Activated T-helper 1 cell treated with Interleukin-2 at 50 U/mL for 16 hours (primary cell): ENCODE measurements around the gene EVC.
"Not testable (repeated sequence)": the region's sequence is repeated elsewhere in the genome, so short reads cannot be mapped to it uniquely, and the experiment has no call there.

Experiments
- DNase-seq: peaks from one replicate; pipeline ENCODE4 v3.0.0-alpha.2; 2020; ENCODE audit warnings: low read depth

Gene EVC

GRCh38 chr4:5708449-5709206 lies 2.4 kb upstream of the EVC start, which contains the start of gene EVC2:
Gene EVC2, minus strand, starts transcription at chr4:5708559. Its CDS starts 46 bp downstream, at chr4:5708513.
- DNase-seq, result peak; percentile 5

DNA sequence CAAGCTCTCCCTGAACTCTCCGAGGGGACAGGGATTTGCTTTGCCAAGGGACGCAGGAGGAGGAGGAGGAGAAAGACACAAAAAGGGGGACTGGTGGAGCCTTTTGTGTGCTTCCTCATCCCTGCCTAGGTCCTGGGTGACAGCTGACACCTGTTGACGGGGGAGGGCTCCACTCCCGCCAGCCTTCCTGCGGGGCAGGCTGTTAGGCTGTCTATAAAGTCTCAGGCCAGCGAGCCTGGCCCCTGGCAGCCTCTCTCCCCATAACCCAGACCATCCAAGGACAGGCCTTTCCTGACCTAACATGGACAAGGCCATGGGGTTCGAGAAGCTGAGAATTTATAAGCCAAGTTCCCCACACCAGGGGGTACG lies 1.8 kb upstream of the EVC start:
- no peak for DNase-seq

DNA sequence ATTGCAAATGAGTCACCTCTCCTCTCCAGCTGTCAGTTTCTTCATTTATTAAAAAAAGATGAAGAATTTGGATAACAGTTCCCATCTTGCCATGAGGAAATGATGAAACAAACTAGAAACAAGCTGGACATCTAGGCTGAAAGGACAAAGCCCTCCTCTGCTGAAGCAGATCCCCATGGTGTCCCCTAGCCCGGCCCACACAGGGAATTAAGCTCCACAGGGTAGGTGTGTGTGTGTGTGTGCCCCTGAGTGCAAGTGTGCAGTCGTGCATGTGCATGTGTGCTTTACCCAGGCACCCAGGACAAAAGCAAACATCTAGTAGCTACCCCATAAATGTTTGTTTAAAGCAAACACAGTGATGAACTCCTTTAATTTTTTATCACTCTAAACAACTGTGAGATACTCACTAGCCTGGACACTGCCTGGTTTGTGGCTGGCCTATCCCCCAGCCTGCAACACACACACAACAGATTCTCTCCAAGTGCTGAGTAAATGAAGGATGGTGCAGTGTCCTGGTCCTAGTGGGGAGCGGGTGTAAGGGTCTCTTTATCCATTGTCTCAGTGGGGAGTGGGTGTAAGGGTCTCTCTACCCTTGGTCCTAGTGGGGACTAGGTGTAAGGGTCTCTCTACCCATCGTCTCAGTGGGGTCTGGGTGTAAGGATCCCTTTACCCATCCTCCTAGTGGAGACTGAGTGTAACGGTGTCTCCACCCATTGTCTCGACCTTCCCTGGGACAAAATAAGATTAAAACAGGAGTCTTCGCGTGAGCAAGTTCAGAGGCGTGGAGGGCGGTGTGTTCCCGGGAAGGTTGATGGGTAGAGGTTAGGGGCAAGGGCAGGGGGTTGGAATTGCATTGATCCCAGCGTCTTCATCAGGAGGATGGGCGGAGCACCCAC lies 688 bp upstream of the EVC start:
- no peak for DNase-seq

- no peak for DNase-seq
Observed at GRCh38 chr4:5711479-5712184, 631 bp downstream of the EVC start.

GRCh38 chr4:5712517-5712916 lies 1.5 kb downstream of the EVC start:
- no peak for DNase-seq

DNA sequence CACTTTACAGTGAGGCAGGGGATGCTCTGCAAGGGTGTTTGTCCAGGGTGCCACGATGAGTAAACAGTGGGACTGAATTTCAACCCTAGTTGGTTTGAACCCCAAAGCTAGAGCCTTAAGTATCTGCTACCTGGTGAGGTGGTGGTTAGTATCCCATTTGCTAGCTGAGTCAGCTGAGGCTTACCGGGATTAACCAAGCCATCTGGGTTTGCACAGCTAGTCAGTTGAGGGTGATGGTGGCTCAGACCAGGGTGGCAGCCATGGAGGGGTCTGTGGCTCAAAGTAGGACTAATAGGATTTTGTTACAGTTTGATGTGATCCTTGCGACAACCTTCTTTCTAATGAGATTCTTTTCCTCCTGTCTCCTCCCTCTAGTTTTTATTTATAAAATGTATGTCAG lies 1.9 kb downstream of the EVC start:
- no peak for DNase-seq

DNA sequence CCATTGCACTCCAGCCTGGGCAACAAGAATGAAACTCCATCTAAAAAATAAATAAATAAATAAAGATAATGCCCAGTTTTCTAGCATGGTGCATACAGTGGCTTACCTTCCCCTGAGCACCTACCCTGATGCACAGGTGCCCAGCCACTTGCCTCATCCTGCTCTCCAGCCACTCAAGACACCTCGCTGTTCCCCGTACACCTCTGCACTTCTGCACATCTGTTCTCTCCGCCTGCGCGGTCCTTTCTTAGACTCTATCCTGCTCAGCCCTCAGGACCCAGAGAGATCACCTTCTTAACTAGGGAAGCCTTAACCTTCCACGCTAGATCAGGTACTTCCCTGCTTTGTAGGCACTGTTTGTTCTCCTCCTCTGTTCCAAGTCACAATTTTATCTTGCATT lies 2.9 kb downstream of the EVC start:
- DNase-seq, result no peak

- no peak for DNase-seq
Observed at GRCh38 chr4:5715357-5715756, 4.4 kb downstream of the EVC start.

- DNase-seq, result no peak
Observed at GRCh38 chr4:5716391-5716790, 5.4 kb downstream of the EVC start.

DNA sequence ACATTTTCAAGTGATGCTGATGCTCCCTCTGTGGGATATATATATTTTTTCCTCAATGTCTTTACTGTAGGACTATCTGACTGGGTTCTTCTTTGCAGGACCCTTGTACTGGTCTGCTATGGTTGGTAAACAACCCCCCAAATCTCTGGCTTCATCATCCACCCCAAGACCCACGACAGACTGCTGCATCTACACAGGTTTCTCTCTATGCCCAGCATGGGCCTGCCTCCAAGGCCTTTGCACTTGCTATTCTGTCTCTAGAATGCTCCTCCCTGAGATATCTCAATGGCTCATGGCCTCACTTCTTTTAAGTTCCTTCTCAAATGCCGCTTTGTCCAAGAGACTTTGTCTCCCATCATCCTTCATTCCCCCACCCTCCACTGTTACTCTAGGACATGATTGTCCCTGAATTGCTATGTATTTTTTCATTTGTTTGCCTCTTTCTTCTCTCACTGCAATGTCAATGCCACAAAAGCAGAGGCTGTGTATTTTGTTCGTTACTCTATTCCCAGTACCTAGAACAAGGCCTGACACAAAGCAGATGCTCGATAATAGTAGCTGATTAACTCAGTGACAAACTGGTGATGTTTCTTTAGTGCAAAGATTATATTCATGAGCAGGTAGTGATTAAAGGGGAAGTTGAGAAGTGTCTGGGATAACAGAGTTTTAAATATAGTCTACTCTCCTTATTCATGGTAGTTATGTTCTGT lies 6.6 kb downstream of the EVC start:
- DNase-seq, result no peak

- DNase-seq, result no peak
Observed at GRCh38 chr4:5718411-5718810, 7.4 kb downstream of the EVC start.

GRCh38 chr4:5719350-5720055 lies 8.5 kb downstream of the EVC start:
- DNase-seq, result no peak

GRCh38 chr4:5720157-5720850 lies 9.3 kb downstream of the EVC start:
- DNase-seq, result no peak

DNA sequence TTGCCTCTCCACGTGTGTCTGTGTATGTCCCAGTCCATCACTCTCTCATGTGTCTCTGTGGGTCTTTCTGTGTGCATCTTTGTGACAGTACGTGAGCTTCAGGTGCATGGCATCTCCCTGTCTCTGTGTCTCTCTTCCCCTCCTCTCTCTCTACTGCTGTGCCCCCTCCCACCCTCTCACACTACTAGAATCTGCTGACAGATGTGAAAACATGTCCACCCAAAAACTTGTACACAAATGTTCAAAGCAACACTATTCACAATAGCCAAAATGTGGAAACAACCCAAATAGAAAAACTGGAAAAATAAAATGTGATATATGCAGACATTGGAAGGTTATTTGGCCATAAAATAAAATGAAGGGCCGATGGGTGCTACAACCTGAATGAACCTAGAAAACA lies 10.0 kb downstream of the EVC start:
- DNase-seq, result no peak

- no peak for DNase-seq
Observed at GRCh38 chr4:5721923-5722322, 10.9 kb downstream of the EVC start.

GRCh38 chr4:5722328-5722727 lies 11.3 kb downstream of the EVC start:
- no peak for DNase-seq

DNA sequence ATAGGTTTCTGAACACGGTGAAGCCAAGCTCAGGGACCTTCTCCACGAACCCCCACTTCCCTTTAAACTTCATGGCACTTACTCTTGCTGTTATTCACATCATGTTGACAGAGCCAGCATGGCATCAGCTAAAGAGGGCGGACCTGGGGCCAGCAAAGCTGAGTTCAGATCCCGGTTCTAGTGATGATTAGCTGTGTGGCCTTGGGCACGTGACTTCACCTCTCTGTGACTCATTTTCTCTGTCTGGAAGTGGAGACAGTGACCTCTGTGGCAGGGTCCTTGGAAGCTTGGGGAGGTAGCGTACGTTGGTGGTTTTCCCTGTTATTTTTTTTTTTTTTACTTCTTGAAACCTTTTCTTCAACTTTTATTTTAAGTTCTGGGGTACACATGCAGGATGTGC lies 13.4 kb downstream of the EVC start:
- no peak for DNase-seq

GRCh38 chr4:5728412-5728811 lies 17.4 kb downstream of the EVC start:
- not testable (repeated sequence) for DNase-seq

GRCh38 chr4:5730436-5730835 lies 19.4 kb downstream of the EVC start:
- DNase-seq, result no peak
